HepG2 (cell line): ENCODE data around the gene LDB2. TPM values are rescaled to one million over a fixed set of nuclear protein-coding genes. Genes with fewer than 3 reads are reported as not detected.

Experiments
- ATAC-seq: fragments of 200-7000 bp; cut with Tn5 transposase; 3 replicates; pipeline ENCODE4 v1.9.1; 2020; ENCODE audit warnings: mild to moderate bottlenecking, moderate library complexity
- BruUV-seq: library from RNA; stranded (reverse); fragments of 400-500 nt; replicated peaks from 2 replicates; lab custom pipeline; 2021; lab: Mats Ljungman, UMichigan
- CTCF ChIA-PET: fragments of 300-600 bp; formaldehyde crosslinking; extraction: SDS; loops from one replicate; lab custom pipeline; 2021; ENCODE audit warnings: low total read pairs, inconsistent platforms, low intra/inter-chr PET ratio; lab: Yijun Ruan, JAX
- POLR2A ChIA-PET: fragments of 350-600 bp; sonication (Branson Sonifier 250); formaldehyde crosslinking; loops from one replicate; lab custom pipeline; 2020; ENCODE audit warnings: antibody characterized with exemption, inconsistent platforms; lab: Yijun Ruan, JAX
- DNase-seq: peaks from one replicate; pipeline ENCODE4 v3.0.0-alpha.2; 2015; ENCODE audit warnings: low spot score
- FAIRE-seq: peaks from 3 replicates; lab custom pipeline; 2011; peaks lifted over from hg19 to GRCh38; lab: Jason Lieb, UNC
- H2AFZ ChIP-seq: one replicate; pipeline ENCODE4 v1.6.1; 2011; ENCODE audit warnings: low read length, inconsistent platforms
- H3K27ac ChIP-seq: fragments of 300-600 bp; 3 replicates; pipeline ENCODE4 v1.8.0; 2011; ENCODE audit warnings: mixed run types, mild to moderate bottlenecking, mixed read lengths, low read length, inconsistent platforms; ENCODE audit not compliant: insufficient read depth; ENCODE audit errors: extremely low read length
- H3K27me3 ChIP-seq, 2 experiments: fragments of 200-600 bp in 1 of 2; 2 replicates in 1 of 2; 3 replicates in 1 of 2; pipeline versions ENCODE4 v1.6.0 to v1.8.0; 2011; ENCODE audit warnings: low read length in 2 of 2, mild to moderate bottlenecking in 2 of 2, moderate library complexity in 2 of 2, inconsistent platforms in 1 of 2; ENCODE audit not compliant: insufficient read depth in 2 of 2, control insufficient read depth in 1 of 2
- H3K36me3 ChIP-seq, 2 experiments: fragments of 200-600 bp in 1 of 2; replicated peaks in 1 of 2; 2 replicates in 1 of 2; 3 replicates in 1 of 2; pipeline versions ENCODE4 v1.5.1 to v1.8.0; 2011; ENCODE audit warnings: low read length in 2 of 2, inconsistent platforms in 1 of 2; ENCODE audit not compliant: insufficient read depth in 2 of 2, control insufficient read depth in 1 of 2
- H3K4me1 ChIP-seq: 2 replicates; pipeline ENCODE4 v1.5.1; 2012; ENCODE audit warnings: low read length, inconsistent platforms; ENCODE audit not compliant: insufficient read depth
- H3K4me2 ChIP-seq: 2 replicates; pipeline ENCODE4 v1.6.0; 2011; ENCODE audit warnings: low read depth, low read length, inconsistent platforms
- H3K4me3 ChIP-seq, 3 experiments: fragments of 200-600 bp in 1 of 3; sonication (generic), shearing (Covaris generic) in 1 of 3; replicated peaks in 1 of 3; 2 replicates each; pipeline ENCODE4 v1.5.1; 2011 to 2016; ENCODE audit warnings: low read length in 3 of 3, inconsistent platforms in 2 of 3, low read depth in 2 of 3, mild to moderate bottlenecking in 2 of 3, control low read depth in 1 of 3, mixed read lengths in 1 of 3; ENCODE audit not compliant: insufficient read depth in 1 of 3
- H3K79me2 ChIP-seq: one replicate; pipeline ENCODE4 v1.6.1; 2011; ENCODE audit warnings: low read length, inconsistent platforms; ENCODE audit not compliant: insufficient read depth
- H3K9ac ChIP-seq: 2 replicates; pipeline ENCODE4 v1.6.0; 2011; ENCODE audit warnings: mild to moderate bottlenecking, low read depth, low read length, inconsistent platforms; ENCODE audit not compliant: insufficient read depth
- H3K9me3 ChIP-seq: 2 replicates; pipeline ENCODE4 v1.5.1; 2012; ENCODE audit warnings: mild to moderate bottlenecking, low read length
- H4K20me1 ChIP-seq: 2 replicates; pipeline ENCODE4 v1.6.0; 2011; ENCODE audit warnings: inconsistent platforms, mild to moderate bottlenecking, low read length, moderate library complexity; ENCODE audit not compliant: insufficient read depth
- CEBPG ChIP-seq: IDR thresholded peaks from 2 replicates; pipeline ENCODE4 v1.6.1; 2016
- FOSL2 ChIP-seq: sonication (generic); formaldehyde crosslinking; IDR thresholded peaks from 2 replicates; pipeline ENCODE4 v1.4.0; 2020; ENCODE audit warnings: missing genetic modification reagents
- HNRNPLL ChIP-seq: fragments of 200-400 bp; formaldehyde crosslinking; IDR thresholded peaks from 2 replicates; pipeline ENCODE4 v1.6.1; 2017; ENCODE audit warnings: mild to moderate bottlenecking, low read depth, low read length; ENCODE audit not compliant: poor library complexity, severe bottlenecking
- KDM3A ChIP-seq: IDR thresholded peaks from 2 replicates; pipeline ENCODE4 v1.6.1; 2018; ENCODE audit warnings: low read depth, missing compliant biosample characterization
- PAWR ChIP-seq: sonication (generic); formaldehyde crosslinking; IDR thresholded peaks from 2 replicates; pipeline ENCODE4 v1.4.0; 2020; ENCODE audit warnings: missing genetic modification reagents, mild to moderate bottlenecking, borderline replicate concordance
- SAP130 ChIP-seq: IDR thresholded peaks from 2 replicates; pipeline ENCODE4 v1.6.1; 2016; ENCODE audit warnings: low read depth
- TEF ChIP-seq: sonication (generic); formaldehyde crosslinking; IDR thresholded peaks from 2 replicates; pipeline ENCODE4 v1.5.0; 2020; ENCODE audit warnings: missing genetic modification reagents
- TMF1 ChIP-seq: sonication (generic); formaldehyde crosslinking; IDR thresholded peaks from 2 replicates; pipeline ENCODE4 v1.8.1; 2022; ENCODE audit warnings: low read depth, missing genetic modification reagents
- ZBTB7B ChIP-seq: sonication (generic); formaldehyde crosslinking; IDR thresholded peaks from 2 replicates; pipeline ENCODE4 v1.4.0; 2020; ENCODE audit warnings: missing genetic modification reagents
- ZNF12 ChIP-seq: sonication (generic); formaldehyde crosslinking; IDR thresholded peaks from 2 replicates; pipeline ENCODE4 v1.5.0; 2020; ENCODE audit warnings: missing genetic modification reagents
- ZNF549 ChIP-seq: sonication (generic); formaldehyde crosslinking; IDR thresholded peaks from 2 replicates; pipeline ENCODE4 v1.5.0; 2020; ENCODE audit warnings: missing genetic modification reagents
- ZNF766 ChIP-seq: sonication (generic); formaldehyde crosslinking; IDR thresholded peaks from 2 replicates; pipeline ENCODE4 v1.5.0; 2020; ENCODE audit warnings: missing genetic modification reagents, borderline replicate concordance
- ZNF772 ChIP-seq: sonication (generic); formaldehyde crosslinking; IDR thresholded peaks from 2 replicates; pipeline ENCODE4 v1.5.0; 2020; ENCODE audit warnings: mild to moderate bottlenecking, missing genetic modification reagents
- ZNF788 ChIP-seq: sonication (generic); formaldehyde crosslinking; IDR thresholded peaks from 2 replicates; pipeline ENCODE4 v1.5.0; 2020; ENCODE audit warnings: mild to moderate bottlenecking, missing genetic modification reagents, borderline replicate concordance
- WGBS: methylation state at CpG from one replicate; pipeline ENCODE4 v1.1.6; 2017; ENCODE audit warnings: low lambda C conversion rate; 5-methylcytosine and 5-hydroxymethylcytosine counted together
- in situ Hi-C: cut with HindIII; loops from 2 replicates; pipeline ENCODE4 v1.10.0; 2017; ENCODE audit warnings: low pct_unique_long_range_greater_than_20kb; ENCODE audit not compliant: extremely low pct_ligation_motif_present
- intact Hi-C: fragments of 100-400 bp; cut with micrococcal nuclease; formaldehyde crosslinking; loops from one replicate; pipeline ENCODE4 v1.10.0; 2022; ENCODE audit not compliant: unreplicated experiment
- polyA plus RNA-seq, 8 experiments: library from polyadenylated mRNA; depleted of rRNA in 3 of 8; stranded (reverse) in 7 of 8; unstranded in 1 of 8; fragments of >200 nt; fragmentation: Illumina TruSeq in 4 of 8; extraction: Trizol in 4 of 8; gene quantifications; 2 replicates each; pipeline versions ENCODE4 v1.2.1 to v1.2.3, GENCODE V29; 2011 to 2016; ENCODE audit warnings: low read depth in 4 of 8, missing spikeins in 1 of 8, mixed read lengths in 1 of 8; ENCODE audit not compliant: insufficient read depth in 1 of 8
- total RNA-seq, 5 experiments: library from RNA; depleted of rRNA; stranded (reverse); fragments of >200 nt; fragmentation: Illumina TruSeq; extraction: Trizol; gene quantifications; 2 replicates each; pipeline ENCODE4 v1.2.3, GENCODE V29; 2016; ENCODE audit warnings: low read depth in 1 of 5
- TF ChIP-seq, protein P1 (sequence below): sonication (generic); formaldehyde crosslinking; IDR thresholded peaks from 2 replicates; pipeline ENCODE4 v1.4.0; 2020; ENCODE audit warnings: missing genetic modification reagents, borderline replicate concordance
- TF ChIP-seq, protein P2 (sequence below): sonication (generic); formaldehyde crosslinking; IDR thresholded peaks from 2 replicates; pipeline ENCODE4 v1.4.0; 2020; ENCODE audit warnings: missing genetic modification reagents, borderline replicate concordance

Gene LDB2
- total and polyA plus RNA-seq, 2 of the 13 experiments (the other 11 are each of a cell fraction or from before 2014, with no cell fraction given) = not detected

GRCh38 chr4:16692046-16692445 is 206.4 kb downstream of the LDB2 start:
- in situ Hi-C loops = no loop called here

More at GRCh38 chr4:16692046-16692445, 206.4 kb downstream of the LDB2 start:
- Histone ChIP-seq H3K9me3 (no peaks in the 10 kb centered on the region), H3K27ac (no peak overlapping the region), H3K79me2 (no peaks in the 10 kb centered on the region), H3K27me3 (no peaks in the 10 kb centered on the region), H4K20me1 (no peaks in the 10 kb centered on the region), H3K9ac (no peak overlapping the region), H3K4me3 (no peak overlapping the region), H3K36me3 (no peaks in the 10 kb centered on the region), H3K4me1 (no peaks in the 10 kb centered on the region), H3K4me2 (no peak overlapping the region), H2AFZ (no peak overlapping the region)
- CTCF ChIA-PET = no interaction called here
- BruUV-seq = no TSS peak
- FAIRE-seq = no peak
- ATAC-seq = no peak
- 13% methylated on average over 4 of the region's 4 CpGs for WGBS
- intact Hi-C loops = no loop called here
- POLR2A ChIA-PET = no interaction called here
- no peak for DNase-seq
- no peak for TF ChIP-seq ZNF788 (CRISPR knock-in tag)
- no peak for TF ChIP-seq FOSL2 (CRISPR knock-in tag)
- TF ChIP-seq CEBPG (CRISPR knock-in tag) = no peak
- TF ChIP-seq ZBTB7B = no peak
- no peak for TF ChIP-seq ZNF12
- no peak for TF ChIP-seq ZNF549 (CRISPR knock-in tag)
- no peak for TF ChIP-seq ZNF766 (CRISPR knock-in tag)
- TF ChIP-seq, protein P1, sequence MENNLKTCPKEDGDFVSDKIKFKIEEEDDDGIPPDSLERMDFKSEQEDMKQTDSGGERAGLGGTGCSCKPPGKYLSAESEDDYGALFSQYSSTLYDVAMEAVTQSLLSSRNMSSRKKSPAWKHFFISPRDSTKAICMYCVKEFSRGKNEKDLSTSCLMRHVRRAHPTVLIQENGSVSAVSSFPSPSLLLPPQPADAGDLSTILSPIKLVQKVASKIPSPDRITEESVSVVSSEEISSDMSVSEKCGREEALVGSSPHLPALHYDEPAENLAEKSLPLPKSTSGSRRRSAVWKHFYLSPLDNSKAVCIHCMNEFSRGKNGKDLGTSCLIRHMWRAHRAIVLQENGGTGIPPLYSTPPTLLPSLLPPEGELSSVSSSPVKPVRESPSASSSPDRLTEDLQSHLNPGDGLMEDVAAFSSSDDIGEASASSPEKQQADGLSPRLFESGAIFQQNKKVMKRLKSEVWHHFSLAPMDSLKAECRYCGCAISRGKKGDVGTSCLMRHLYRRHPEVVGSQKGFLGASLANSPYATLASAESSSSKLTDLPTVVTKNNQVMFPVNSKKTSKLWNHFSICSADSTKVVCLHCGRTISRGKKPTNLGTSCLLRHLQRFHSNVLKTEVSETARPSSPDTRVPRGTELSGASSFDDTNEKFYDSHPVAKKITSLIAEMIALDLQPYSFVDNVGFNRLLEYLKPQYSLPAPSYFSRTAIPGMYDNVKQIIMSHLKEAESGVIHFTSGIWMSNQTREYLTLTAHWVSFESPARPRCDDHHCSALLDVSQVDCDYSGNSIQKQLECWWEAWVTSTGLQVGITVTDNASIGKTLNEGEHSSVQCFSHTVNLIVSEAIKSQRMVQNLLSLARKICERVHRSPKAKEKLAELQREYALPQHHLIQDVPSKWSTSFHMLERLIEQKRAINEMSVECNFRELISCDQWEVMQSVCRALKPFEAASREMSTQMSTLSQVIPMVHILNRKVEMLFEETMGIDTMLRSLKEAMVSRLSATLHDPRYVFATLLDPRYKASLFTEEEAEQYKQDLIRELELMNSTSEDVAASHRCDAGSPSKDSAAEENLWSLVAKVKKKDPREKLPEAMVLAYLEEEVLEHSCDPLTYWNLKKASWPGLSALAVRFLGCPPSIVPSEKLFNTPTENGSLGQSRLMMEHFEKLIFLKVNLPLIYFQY (CRISPR knock-in tag) = no peak
- no peak for TF ChIP-seq TEF
- TF ChIP-seq HNRNPLL = no peak
- no peak for TF ChIP-seq KDM3A (CRISPR knock-in tag)
- TF ChIP-seq TMF1 = no peak
- TF ChIP-seq ZNF772 (CRISPR knock-in tag) = no peak
- no peak for TF ChIP-seq SAP130
- TF ChIP-seq, protein P2, sequence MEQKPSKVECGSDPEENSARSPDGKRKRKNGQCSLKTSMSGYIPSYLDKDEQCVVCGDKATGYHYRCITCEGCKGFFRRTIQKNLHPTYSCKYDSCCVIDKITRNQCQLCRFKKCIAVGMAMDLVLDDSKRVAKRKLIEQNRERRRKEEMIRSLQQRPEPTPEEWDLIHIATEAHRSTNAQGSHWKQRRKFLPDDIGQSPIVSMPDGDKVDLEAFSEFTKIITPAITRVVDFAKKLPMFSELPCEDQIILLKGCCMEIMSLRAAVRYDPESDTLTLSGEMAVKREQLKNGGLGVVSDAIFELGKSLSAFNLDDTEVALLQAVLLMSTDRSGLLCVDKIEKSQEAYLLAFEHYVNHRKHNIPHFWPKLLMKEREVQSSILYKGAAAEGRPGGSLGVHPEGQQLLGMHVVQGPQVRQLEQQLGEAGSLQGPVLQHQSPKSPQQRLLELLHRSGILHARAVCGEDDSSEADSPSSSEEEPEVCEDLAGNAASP = no peak
- no peak for TF ChIP-seq PAWR
